GM12878 (cell line): ENCODE measurements around the gene BCKDHB. TPM values are rescaled to one million over a fixed set of nuclear protein-coding genes. Genes with fewer than 3 reads are reported as not detected.

Experiments used
- ASH2L ChIP-seq: fragments of 300-600, 200-600 bp; sonication (generic); IDR thresholded peaks from 2 replicates; pipeline ENCODE4 v1.6.1; 2017; ENCODE audit warnings: low read depth, mild to moderate bottlenecking, borderline replicate concordance
- ATF7 ChIP-seq: fragments of 450-650 bp; IDR thresholded peaks from 2 replicates; pipeline ENCODE4 v1.6.1; 2016; ENCODE audit warnings: low read depth, mild to moderate bottlenecking
- BACH1 ChIP-seq: fragments of 450-650 bp; IDR thresholded peaks from 2 replicates; pipeline ENCODE4 v1.6.1; 2017; ENCODE audit warnings: mild to moderate bottlenecking, borderline replicate concordance
- CEBPB ChIP-seq, 2 experiments: fragments of 150-350 bp in 1 of 2; IDR thresholded peaks; 2 replicates each; pipeline ENCODE4 v1.6.1; 2012 to 2014; ENCODE audit warnings: low read depth in 2 of 2, low read length in 2 of 2, borderline replicate concordance in 1 of 2, inconsistent platforms in 1 of 2
- CUX1 ChIP-seq: IDR thresholded peaks from 2 replicates; pipeline ENCODE4 v1.6.1; 2012; ENCODE audit warnings: improper control_type of control experiment, low read depth, low read length; ENCODE audit not compliant: insufficient replicate concordance
- E2F4 ChIP-seq: IDR thresholded peaks from 2 replicates; pipeline ENCODE4 v1.6.1; 2012; ENCODE audit warnings: low read depth, low read length, improper control_type of control experiment
- FOS ChIP-seq: IDR thresholded peaks from 3 replicates; pipeline ENCODE4 v1.6.1; 2011; ENCODE audit warnings: borderline replicate concordance; ENCODE audit not compliant: insufficient read length; ENCODE audit errors: extremely low read depth
- GATAD2B ChIP-seq: fragments of 450-650 bp; conservative IDR thresholded peaks from 2 replicates; pipeline ENCODE4 v1.6.1; 2017; ENCODE audit warnings: low read depth, mild to moderate bottlenecking, moderate library complexity
- STAT1 ChIP-seq: fragments of 450-650 bp; conservative IDR thresholded peaks from 2 replicates; pipeline ENCODE4 v1.6.1; 2014; ENCODE audit warnings: antibody characterized with exemption, mild to moderate bottlenecking
- TCF7 ChIP-seq: IDR thresholded peaks from 2 replicates; pipeline ENCODE4 v1.6.1; 2014; ENCODE audit warnings: antibody characterized with exemption, borderline replicate concordance
- WRNIP1 ChIP-seq: IDR thresholded peaks from 2 replicates; pipeline ENCODE4 v1.6.1; 2011; ENCODE audit warnings: low read depth, low read length, improper control_type of control experiment, borderline replicate concordance
- ZNF592 ChIP-seq: fragments of 450-650 bp; IDR thresholded peaks from 2 replicates; pipeline ENCODE4 v1.6.1; 2017; ENCODE audit warnings: mild to moderate bottlenecking, moderate library complexity
- polyA plus RNA-seq, 11 experiments: library from polyadenylated mRNA; depleted of rRNA in 4 of 11; unstranded in 6 of 11; stranded (reverse) in 5 of 11; fragments of >200 nt; fragmentation: Nextera tagmentation in 4 of 11; fragmentation: Illumina TruSeq in 1 of 11; extraction: Ambion mirVana in 4 of 11; extraction: Trizol in 1 of 11; gene quantifications; 1 replicate in 1 of 11; 2 replicates in 10 of 11; pipeline versions ENCODE4 v1.2.1 to v1.2.3, GENCODE V29; 2011 to 2016; ENCODE audit warnings: inconsistent platforms in 2 of 11, missing spikeins in 2 of 11, low read depth in 1 of 11
- total RNA-seq, 4 experiments: library from RNA; depleted of rRNA in 3 of 4; stranded (reverse); fragments of >200 nt in 3 of 4; fragmentation: Illumina TruSeq in 1 of 4; extraction: Trizol in 1 of 4; gene quantifications; 2 replicates each; pipeline versions ENCODE4 v1.2.1 to v1.2.3, GENCODE V29; 2013 to 2021

The BCKDHB gene
- total and polyA plus RNA-seq, 10 of the 15 experiments (the other 5 are each of a cell fraction or from before 2014, with no cell fraction given), result 12.9 to 57.1 (median 25.3) TPM

GRCh38 chr6:80209430-80209829 is 103.0 kb downstream of the BCKDHB start (continued):
- TF ChIP-seq CUX1, result no peak
- no peak for TF ChIP-seq STAT1
- TF ChIP-seq TCF7, result no peak
- no peak for TF ChIP-seq ASH2L
- TF ChIP-seq FOS, result no peak
- 0 out of 2 replicates have a peak, but pooled peaks have one; percentile 20 for TF ChIP-seq ATF7
- TF ChIP-seq CEBPB (IDR thresholded peaks at IDR 0.05; ENCODE audit: borderline replicate concordance in 1 of 2, low read depth in 2 of 2, low read length in 2 of 2), result no peak
- no peak for TF ChIP-seq GATAD2B
- no peak for TF ChIP-seq WRNIP1
- no peak for TF ChIP-seq E2F4
- no peak for TF ChIP-seq BACH1
- no peak for TF ChIP-seq ZNF592
